DND-41 (cell line): Measurements from ENCODE around the gene ZBP1.

Experiments used
- CTCF ChIP-seq: IDR thresholded peaks from 2 replicates; pipeline ENCODE4 v1.5.1; 2012; ENCODE audit warnings: borderline replicate concordance, low read length, moderate library complexity, mild to moderate bottlenecking; ENCODE audit not compliant: poor library complexity, severe bottlenecking; ENCODE audit errors: extremely low read depth
- EZH2 ChIP-seq: IDR thresholded peaks from 3 replicates; pipeline ENCODE4 v1.6.1; 2012; ENCODE audit warnings: borderline replicate concordance, low read depth, mild to moderate bottlenecking, moderate library complexity, low read length, inconsistent platforms; ENCODE audit not compliant: severe bottlenecking

GRCh38 chr20:57603120-57603519, 17.1 kb downstream of the ZBP1 start:
- TF ChIP-seq CTCF (no peak), EZH2 (no peak)
